Endothelial cell of umbilical vein (primary cell): ENCODE data around the gene EIF1AD. TPM values are rescaled to one million over a fixed set of nuclear protein-coding genes. Genes with fewer than 3 reads are reported as not detected.
A peak's percentile ranks its signal among the peaks of the same experiment; 100 is the strongest.

Source experiments
- BruUV-seq: library from RNA; stranded (reverse); fragments of 400-500 nt; replicated peaks from 2 replicates; lab custom pipeline; 2021; lab: Mats Ljungman, UMichigan
- CTCF ChIA-PET: fragments of 300-600, 350-600 bp; sonication (Branson Sonifier 250); formaldehyde crosslinking; loops from one replicate; lab custom pipeline; 2021; ENCODE audit warnings: antibody characterized with exemption, inconsistent platforms; lab: Charles Lee
- POLR2A ChIA-PET: fragments of 300-600, 350-600 bp; sonication (Branson Sonifier 250); formaldehyde crosslinking; loops from one replicate; lab custom pipeline; 2021; ENCODE audit warnings: antibody characterized with exemption, inconsistent platforms; lab: Charles Lee
- DNase-seq: peaks from one replicate; pipeline ENCODE4 v3.0.0-alpha.2; 2011; ENCODE audit warnings: low read depth, low spot score
- FAIRE-seq: peaks from 2 replicates; lab custom pipeline; 2011; peaks lifted over from hg19 to GRCh38; lab: Jason Lieb, UNC
- H2AFZ ChIP-seq: 2 replicates; pipeline ENCODE4 v1.6.0; 2012; ENCODE audit warnings: low read depth, low read length, control low read depth, inconsistent platforms
- H3K27ac ChIP-seq: 2 replicates; pipeline ENCODE4 v1.5.1; 2011; ENCODE audit warnings: low read depth, mild to moderate bottlenecking, control low read depth, low read length, moderate library complexity; ENCODE audit not compliant: insufficient read depth
- H3K27me3 ChIP-seq, 2 experiments: 2 replicates each; pipeline versions ENCODE4 v1.6.0 to v1.6.1; 2011; ENCODE audit warnings: low read length in 2 of 2, mixed read lengths in 1 of 2; ENCODE audit not compliant: control insufficient read depth in 2 of 2, insufficient read depth in 2 of 2
- H3K36me3 ChIP-seq, 2 experiments: 2 replicates in 1 of 2; 3 replicates in 1 of 2; pipeline ENCODE4 v1.5.1; 2011; ENCODE audit warnings: low read length in 2 of 2, mild to moderate bottlenecking in 1 of 2, moderate library complexity in 1 of 2; ENCODE audit not compliant: control insufficient read depth in 2 of 2, insufficient read depth in 2 of 2; ENCODE audit errors: extremely low read depth in 1 of 2
- H3K4me1 ChIP-seq: 3 replicates; pipeline ENCODE4 v1.5.1; 2011; ENCODE audit warnings: mild to moderate bottlenecking, low read length; ENCODE audit not compliant: control insufficient read depth, insufficient read depth; ENCODE audit errors: extremely low read depth
- H3K4me2 ChIP-seq: 2 replicates; pipeline ENCODE4 v1.6.1; 2011; ENCODE audit warnings: low read length, control low read depth, mixed read lengths; ENCODE audit not compliant: insufficient read depth
- H3K4me3 ChIP-seq, 3 experiments: fragments of 200-600 bp in 1 of 3; sonication (generic), shearing (Covaris generic) in 1 of 3; replicated peaks in 1 of 3; 2 replicates each; pipeline ENCODE4 v1.5.1; 2011 to 2016; ENCODE audit warnings: control low read depth in 3 of 3, low read length in 3 of 3, mild to moderate bottlenecking in 2 of 3, inconsistent platforms in 1 of 3, low read depth in 1 of 3, moderate library complexity in 1 of 3; ENCODE audit not compliant: insufficient read depth in 1 of 3
- H3K79me2 ChIP-seq: 2 replicates; pipeline ENCODE4 v1.6.0; 2012; ENCODE audit warnings: low read length, inconsistent platforms; ENCODE audit not compliant: control insufficient read depth, insufficient read depth
- H3K9ac ChIP-seq: replicated peaks from 2 replicates; pipeline ENCODE3; 2011; ENCODE audit warnings: low read length, control low read depth; ENCODE audit not compliant: insufficient read depth; ENCODE audit errors: extremely low read depth
- H3K9me1 ChIP-seq: replicated peaks from 3 replicates; pipeline ENCODE4 v1.6.0; 2011; ENCODE audit warnings: mild to moderate bottlenecking, low read length; ENCODE audit not compliant: control insufficient read depth, insufficient read depth; ENCODE audit errors: extremely low read depth
- H3K9me3 ChIP-seq: replicated peaks from 2 replicates; pipeline ENCODE4 v1.5.1; 2012; ENCODE audit warnings: low read length, inconsistent platforms; ENCODE audit not compliant: control insufficient read depth, insufficient read depth
- H4K20me1 ChIP-seq: replicated peaks from 2 replicates; pipeline ENCODE3; 2011; ENCODE audit warnings: mild to moderate bottlenecking, low read length; ENCODE audit not compliant: control insufficient read depth, insufficient read depth; ENCODE audit errors: extremely low read depth
- CTCF ChIP-seq, 2 donors: IDR thresholded peaks; 1 replicate in 1 of 2; 2 replicates in 1 of 2; pipeline ENCODE4 v1.5.1; 2011; ENCODE audit warnings: low read length in 2 of 2, mild to moderate bottlenecking in 2 of 2, moderate library complexity in 2 of 2, control low read depth in 1 of 2, inconsistent platforms in 1 of 2, low read depth in 1 of 2; ENCODE audit not compliant: insufficient read depth in 1 of 2; ENCODE audit errors: extremely low read depth in 1 of 2
- GATA2 ChIP-seq: IDR thresholded peaks from 2 replicates; pipeline ENCODE4 v1.7.0; 2011; ENCODE audit warnings: low read depth, mild to moderate bottlenecking, moderate library complexity, mixed read lengths, low read length; ENCODE audit not compliant: insufficient read length, insufficient read depth
- POLR2AphosphoS5 ChIP-seq: IDR thresholded peaks from 2 replicates; pipeline ENCODE4 v1.6.1; 2012; ENCODE audit warnings: low read depth, mild to moderate bottlenecking, control low read depth, low read length, moderate library complexity; ENCODE audit not compliant: insufficient read depth
- dilution Hi-C: fragments of 300-500 bp; cut with MboI; formaldehyde crosslinking; loops from one replicate; pipeline ENCODE4 v1.15.0; 2019; ENCODE audit warnings: low sequenced_read_pairs; ENCODE audit not compliant: extremely low pct_ligation_motif_present
- intact Hi-C: fragments of 100-400 bp; cut with micrococcal nuclease; formaldehyde crosslinking; loops from one replicate; pipeline ENCODE4 v1.10.0; 2022
- polyA plus RNA-seq, 4 experiments: library from polyadenylated mRNA; depleted of rRNA in 3 of 4; stranded (reverse) in 3 of 4; unstranded in 1 of 4; fragments of >200 nt; gene quantifications; 2 replicates each; pipeline versions ENCODE4 v1.2.1 to v1.2.3, GENCODE V29; 2011 to 2012; ENCODE audit warnings: missing spikeins in 1 of 4
- total RNA-seq: library from RNA; stranded (reverse); gene quantifications from 2 replicates; pipeline ENCODE4 v1.2.3, GENCODE V29; 2021

Gene EIF1AD
- total and polyA plus RNA-seq, 2 donors (not counting 3 experiments of a cell fraction or from before 2014, with no cell fraction given), result 39.3 to 39.7 TPM

- Histone ChIP-seq H3K4me3 (no peak overlapping the region), H2AFZ (no peak overlapping the region)
Measured at GRCh38 chr11:65988791-65989592, 13.0 kb downstream of the EIF1AD start.

More at GRCh38 chr11:65988791-65989592, 13.0 kb downstream of the EIF1AD start:
- Histone ChIP-seq H3K27me3 (no peaks in the 10 kb centered on the region), H3K4me2 (no peak overlapping the region), H4K20me1 (no peaks in the 10 kb centered on the region), H3K27ac (no peak overlapping the region), H3K9me3 (no peaks in the 10 kb centered on the region), H3K9ac (no peak overlapping the region), H3K4me1 (no peaks in the 10 kb centered on the region), H3K9me1 (no peaks in the 10 kb centered on the region), H3K79me2 (no peaks in the 10 kb centered on the region), H3K36me3 (peaks cover 0 to 4% of the 10 kb centered on the region in 2 experiments)
- POLR2A ChIA-PET, result interaction anchor here (0.7 kb wide), 1 partner anchor 171 kb away, joined by 4 read pairs; no protein-coding TSS in a partner anchor
- dilution Hi-C loops, result no loop called here
- FAIRE-seq, result peak; percentile 100
- peak; percentile 86 to 99 for TF ChIP-seq CTCF (IDR thresholded peaks at IDR 0.05; ENCODE audit: extremely low read depth in 1 of 2, insufficient read depth in 1 of 2, low read depth in 1 of 2, low read length in 2 of 2)
- TF ChIP-seq POLR2AphosphoS5, result peak; percentile 51
- TF ChIP-seq GATA2, result no peak
- CTCF ChIA-PET, result interaction anchor here (0.6 to 5.7 kb wide), 24 partner anchors 8 to 363 kb away, joined by 3 to 115 read pairs (median 4); partner anchors contain the start of genes CCDC85B, FIBP, KAT5 and MUS81
- peak; percentile 97 for DNase-seq
- intact Hi-C loops, result loop anchor here (1.0 to 5.0 kb wide), 10 partner anchors 33 to 352 kb away; partner anchors contain the start of genes AP5B1, C11orf68, DRAP1 and FIBP
- BruUV-seq, result no TSS peak
